Caco-2 (cell line): ENCODE results near the gene AKIRIN2. TPM values are rescaled to one million over a fixed set of nuclear protein-coding genes. Genes with fewer than 3 reads are reported as not detected.

Experiments used
- BruUV-seq: library from RNA; stranded (reverse); fragments of 400-500 nt; replicated peaks from 2 replicates; lab custom pipeline; 2021; lab: Mats Ljungman, UMichigan
- CTCF ChIA-PET: fragments of 300-600 bp; sonication (Branson Sonifier 250); formaldehyde crosslinking; loops from one replicate; lab custom pipeline; 2022; ENCODE audit warnings: antibody characterized with exemption; lab: Charles Lee
- POLR2A ChIA-PET: fragments of 300-600 bp; sonication (Branson Sonifier 250); formaldehyde crosslinking; loops from one replicate; lab custom pipeline; 2022; ENCODE audit warnings: antibody characterized with exemption; lab: Charles Lee
- DNase-seq, 2 experiments: peaks; one replicate each; pipeline versions ENCODE4 v3.0.0 to v3.0.0-alpha.2; 2020 to 2022
- H3K27me3 ChIP-seq: replicated peaks from 2 replicates; pipeline ENCODE4 v1.6.0; 2011; ENCODE audit warnings: low read length; ENCODE audit not compliant: control insufficient read depth, insufficient read depth
- H3K36me3 ChIP-seq: 2 replicates; pipeline ENCODE4 v1.5.1; 2011; ENCODE audit warnings: low read length; ENCODE audit not compliant: control insufficient read depth, insufficient read depth
- H3K4me1 ChIP-seq: fragments of 250-450 bp; sonication (Bioruptor Pico); 2 replicates; pipeline ENCODE4 v1.5.1; 2020; ENCODE audit warnings: mild to moderate bottlenecking
- H3K4me3 ChIP-seq: 2 replicates; pipeline ENCODE4 v1.5.1; 2011; ENCODE audit warnings: low read depth, mild to moderate bottlenecking, control low read depth, low read length
- H3K9me3 ChIP-seq: fragments of 250-450 bp; sonication (Bioruptor Pico); 2 replicates; pipeline ENCODE4 v1.5.1; 2020; ENCODE audit warnings: mild to moderate bottlenecking, moderate library complexity
- H3K27ac Mint-ChIP-seq: one replicate; pipeline ENCODE4 v1.8.0; 2022; ENCODE audit warnings: mixed read lengths; ENCODE audit not compliant: unreplicated experiment
- H3K27me3 Mint-ChIP-seq: one replicate; pipeline ENCODE4 v1.8.0; 2022; ENCODE audit warnings: mixed read lengths; ENCODE audit not compliant: insufficient read depth, unreplicated experiment
- H3K36me3 Mint-ChIP-seq: one replicate; pipeline ENCODE4 v1.8.0; 2022; ENCODE audit warnings: mild to moderate bottlenecking, mixed read lengths; ENCODE audit not compliant: insufficient read depth, unreplicated experiment
- H3K4me1 Mint-ChIP-seq: one replicate; pipeline ENCODE4 v1.8.0; 2022; ENCODE audit warnings: low read depth, mixed read lengths; ENCODE audit not compliant: unreplicated experiment
- H3K4me3 Mint-ChIP-seq: one replicate; pipeline ENCODE4 v1.8.0; 2022; ENCODE audit warnings: mild to moderate bottlenecking, moderate library complexity, mixed read lengths; ENCODE audit not compliant: unreplicated experiment
- H3K9me3 Mint-ChIP-seq: one replicate; pipeline ENCODE4 v1.8.0; 2022; ENCODE audit warnings: mixed read lengths; ENCODE audit not compliant: unreplicated experiment
- intact Hi-C: fragments of 100-400 bp; cut with micrococcal nuclease; formaldehyde crosslinking; loops from one replicate; pipeline ENCODE4 v1.10.0; 2022; ENCODE audit not compliant: unreplicated experiment
- total RNA-seq: library from RNA; stranded (reverse); gene quantifications from 2 replicates; pipeline ENCODE4 v1.2.3, GENCODE V29; 2022
- TF ChIP-seq, protein P1 (sequence below), 2 experiments: fragments of 200-600 bp in 1 of 2; IDR thresholded peaks; 1 replicate in 1 of 2; 2 replicates in 1 of 2; pipeline versions ENCODE4 v1.5.1 to v1.8.0; 2011 to 2022; ENCODE audit warnings: antibody characterized with exemption in 1 of 2, control low read depth in 1 of 2, inconsistent platforms in 1 of 2, low read depth in 1 of 2, low read length in 1 of 2, mild to moderate bottlenecking in 1 of 2, moderate library complexity in 1 of 2; ENCODE audit not compliant: insufficient read depth in 1 of 2, severe bottlenecking in 1 of 2, unreplicated experiment in 1 of 2

AKIRIN2 gene
- total RNA-seq, 1 experiment from 2014 or later = 51.3 TPM

DNA sequence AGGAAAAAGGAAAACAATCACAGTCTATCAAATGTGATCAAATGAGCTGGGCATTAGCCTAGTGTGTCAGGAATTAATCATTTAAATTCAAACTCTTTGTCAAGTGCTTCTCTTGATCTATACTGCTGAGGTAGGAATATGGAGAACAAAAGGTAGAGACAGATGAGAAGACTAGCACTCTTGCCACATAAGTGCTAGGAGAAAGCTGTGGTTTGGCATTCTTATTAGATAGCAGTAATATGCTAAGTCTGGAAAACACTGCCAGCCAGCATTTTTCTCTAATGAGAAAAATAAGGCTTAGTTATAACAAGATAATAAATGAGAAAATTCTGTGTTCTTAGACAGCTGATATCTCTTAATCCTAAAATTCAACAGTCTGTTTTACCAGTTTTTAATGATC, 73.2 kb downstream of the AKIRIN2 start:
- CTCF ChIA-PET = no interaction called here

DNA sequence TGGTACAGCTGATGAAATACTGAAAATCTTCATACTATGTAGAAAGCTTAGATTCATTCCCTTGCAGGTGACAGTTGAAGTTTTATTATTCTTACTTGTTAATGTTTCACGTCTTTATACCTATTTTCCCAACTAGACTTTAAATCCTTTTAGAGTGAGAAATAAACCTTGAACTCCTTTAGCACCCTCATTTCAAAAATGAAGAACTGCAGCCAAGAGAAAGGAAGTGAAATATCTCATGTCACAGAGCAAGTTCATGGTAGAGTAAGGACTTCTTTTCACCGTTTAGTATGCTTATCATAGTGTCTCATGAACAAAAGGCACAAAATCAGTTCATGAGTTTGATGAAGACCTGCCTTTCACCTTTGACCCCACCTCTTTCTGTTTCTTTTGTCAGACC, 73.6 kb downstream of the AKIRIN2 start:
- Histone ChIP-seq H3K27me3 (no peaks in the 10 kb centered on the region), H3K9me3 (no peaks in the 10 kb centered on the region), H3K36me3 (no peaks in the 10 kb centered on the region), H3K4me3 (no peak overlapping the region), H3K4me1 (peaks cover 3% of the 10 kb centered on the region; the same call in 1 of the 2 replicates)
- no TSS peak for BruUV-seq
- H3K27me3 Mint-ChIP-seq = no peaks in the 10 kb centered on the region
- no peaks in the 10 kb centered on the region for H3K9me3 Mint-ChIP-seq
- TF ChIP-seq, protein P1, sequence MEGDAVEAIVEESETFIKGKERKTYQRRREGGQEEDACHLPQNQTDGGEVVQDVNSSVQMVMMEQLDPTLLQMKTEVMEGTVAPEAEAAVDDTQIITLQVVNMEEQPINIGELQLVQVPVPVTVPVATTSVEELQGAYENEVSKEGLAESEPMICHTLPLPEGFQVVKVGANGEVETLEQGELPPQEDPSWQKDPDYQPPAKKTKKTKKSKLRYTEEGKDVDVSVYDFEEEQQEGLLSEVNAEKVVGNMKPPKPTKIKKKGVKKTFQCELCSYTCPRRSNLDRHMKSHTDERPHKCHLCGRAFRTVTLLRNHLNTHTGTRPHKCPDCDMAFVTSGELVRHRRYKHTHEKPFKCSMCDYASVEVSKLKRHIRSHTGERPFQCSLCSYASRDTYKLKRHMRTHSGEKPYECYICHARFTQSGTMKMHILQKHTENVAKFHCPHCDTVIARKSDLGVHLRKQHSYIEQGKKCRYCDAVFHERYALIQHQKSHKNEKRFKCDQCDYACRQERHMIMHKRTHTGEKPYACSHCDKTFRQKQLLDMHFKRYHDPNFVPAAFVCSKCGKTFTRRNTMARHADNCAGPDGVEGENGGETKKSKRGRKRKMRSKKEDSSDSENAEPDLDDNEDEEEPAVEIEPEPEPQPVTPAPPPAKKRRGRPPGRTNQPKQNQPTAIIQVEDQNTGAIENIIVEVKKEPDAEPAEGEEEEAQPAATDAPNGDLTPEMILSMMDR (IDR thresholded peaks at IDR 0.05; ENCODE audit: insufficient read depth in 1 of 2, low read depth in 1 of 2, low read length in 1 of 2, severe bottlenecking in 1 of 2, unreplicated experiment in 1 of 2) = no peak
- ChIA-PET POLR2A (no interaction called here), CTCF (no interaction called here)
- H3K4me3 Mint-ChIP-seq = no peak overlapping the region
- H3K27ac Mint-ChIP-seq = no peak overlapping the region
- peaks cover 2% of the 10 kb centered on the region for H3K4me1 Mint-ChIP-seq
- peaks cover 16% of the 10 kb centered on the region for H3K36me3 Mint-ChIP-seq
- intact Hi-C loops = no loop called here
- no peak for DNase-seq

More for the DNA sequence above, 73.2 kb downstream of the AKIRIN2 start:
- Histone ChIP-seq H3K27me3 (no peaks in the 10 kb centered on the region), H3K9me3 (no peaks in the 10 kb centered on the region), H3K4me3 (no peak overlapping the region), H3K4me1 (no peaks in the 10 kb centered on the region), H3K36me3 (no peaks in the 10 kb centered on the region)
- Mint-ChIP-seq H3K4me3 (no peak overlapping the region), H3K27ac (no peak overlapping the region), H3K9me3 (no peaks in the 10 kb centered on the region), H3K27me3 (no peaks in the 10 kb centered on the region), H3K36me3 (peaks cover 12% of the 10 kb centered on the region), H3K4me1 (no peaks in the 10 kb centered on the region)
- DNase-seq = no peak
- TF ChIP-seq, protein P1 (IDR thresholded peaks at IDR 0.05; ENCODE audit: insufficient read depth in 1 of 2, low read depth in 1 of 2, low read length in 1 of 2, severe bottlenecking in 1 of 2, unreplicated experiment in 1 of 2) = no peak
- BruUV-seq = no TSS peak
- intact Hi-C loops = no loop called here
- POLR2A ChIA-PET = no interaction called here

Other genes with a start within 250 kb of the AKIRIN2 start
- gene SLC35A1, start 229.3 kb downstream of the AKIRIN2 start, total RNA-seq = 12.3 and 12.7 TPM in 2 replicates
- 32.0 and 37.4 TPM in 2 replicates for gene RARS2, start 112.2 kb downstream of the AKIRIN2 start, total RNA-seq
- 33.8 and 34.5 TPM in 2 replicates for gene ORC3, start 112.1 kb downstream of the AKIRIN2 start, total RNA-seq